Measurements from ENCODE around the gene PSMC3. TPM values are rescaled to one million over a fixed set of nuclear protein-coding genes. Genes with fewer than 3 reads are reported as not detected.
A peak's percentile ranks its signal among the peaks of the same experiment; 100 is the strongest.

Gene PSMC3
- polyA plus RNA-seq, 3 donors, result 44.1 to 97.4 (median 89.5) TPM

DNA sequence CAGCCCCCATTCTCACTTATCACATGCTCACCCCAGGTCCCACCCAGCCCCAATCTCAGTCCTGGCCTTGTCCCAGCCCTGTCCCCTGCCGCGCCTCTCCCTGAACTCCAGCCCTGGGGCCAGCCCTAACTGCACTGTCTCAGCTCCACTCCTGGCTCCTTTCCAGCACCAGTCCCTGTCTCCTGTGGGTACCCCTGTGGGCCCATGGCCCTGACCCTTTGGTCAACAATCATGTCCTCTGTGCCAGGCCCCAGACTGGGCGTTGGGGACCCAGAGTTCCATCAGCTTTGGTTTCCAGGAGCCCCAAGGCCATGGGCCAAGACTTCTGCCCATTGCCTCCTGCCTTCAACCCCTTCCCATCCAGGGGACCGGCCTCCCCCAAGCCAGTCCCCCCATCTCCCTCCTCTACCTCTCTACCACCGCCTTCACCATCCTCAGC, 48.6 kb downstream of the PSMC3 start:
- H3K4me3 Mint-ChIP-seq, result peak overlapping the region; percentile 98 to 99
- DNase-seq, result peak in 1 of 3 donors; percentile 20
- WGBS (ENCODE audit: insufficient coverage), result 0% methylated on average over 5 of the region's 5 CpGs
- peak overlapping the region; percentile 99 for H3K9ac ChIP-seq (ENCODE audit: insufficient read depth, low read length, poor library complexity, severe bottlenecking)
- H3K4me1 ChIP-seq (ENCODE audit: control insufficient read depth in 1 of 2, insufficient read depth in 2 of 2, low read length in 2 of 2), result peaks cover 48 to 74% of the 10 kb centered on the region in 2 donors
- peaks cover 44 to 64% of the 10 kb centered on the region in 2 donors for H3K36me3 ChIP-seq (replicated peaks in 1 of 2; ENCODE audit: control insufficient read depth in 1 of 2, insufficient read depth in 2 of 2, low read length in 2 of 2)
- H3K27me3 Mint-ChIP-seq (ENCODE audit: low read depth in 3 of 3), result peaks cover 0 to 2% (median 0%) of the 10 kb centered on the region in 3 donors
- H3K27ac Mint-ChIP-seq, result no peak overlapping the region
- intact Hi-C loops (cut with micrococcal nuclease), result no loop called here
- peak overlapping the region; percentile 84 to 99 (median 97) for H3K4me3 ChIP-seq (replicated peaks in 1 of 3; ENCODE audit: low read depth in 2 of 3, low read length in 3 of 3)
- H3K4me2 ChIP-seq (replicated peaks; ENCODE audit: extremely low read depth, low read length, poor library complexity, severe bottlenecking), result peak overlapping the region; percentile 97
- peaks cover 0 to 5% (median 0%) of the 10 kb centered on the region in 7 donors for H3K9me3 Mint-ChIP-seq
- H3K27ac ChIP-seq (ENCODE audit: low read depth in 1 of 2, low read length in 2 of 2), result peak overlapping the region; percentile 96 to 97
- peaks cover 87% of the 10 kb centered on the region for H3K79me2 ChIP-seq (ENCODE audit: insufficient read depth, low read length)
- peaks cover 54 to 69% of the 10 kb centered on the region in 2 donors for H3K36me3 Mint-ChIP-seq
- peaks cover 41% of the 10 kb centered on the region for H3K4me1 Mint-ChIP-seq
- no peak for TF ChIP-seq CTCF (IDR thresholded peaks at IDR 0.05)
- H3K27me3 ChIP-seq (ENCODE audit: control insufficient read depth in 2 of 2, insufficient read depth in 2 of 2, low read length in 2 of 2), result no peaks in the 10 kb centered on the region
- H3K9me3 ChIP-seq (replicated peaks in 1 of 2; ENCODE audit: control insufficient read depth in 1 of 2, insufficient read depth in 1 of 2, low read length in 2 of 2), result no peaks in the 10 kb centered on the region
- peaks cover 42% of the 10 kb centered on the region for H4K20me1 ChIP-seq (ENCODE audit: insufficient read depth, low read length)
- H2AFZ ChIP-seq (ENCODE audit: insufficient read depth, low read depth, low read length, poor library complexity, severe bottlenecking), result no peak overlapping the region

DNA sequence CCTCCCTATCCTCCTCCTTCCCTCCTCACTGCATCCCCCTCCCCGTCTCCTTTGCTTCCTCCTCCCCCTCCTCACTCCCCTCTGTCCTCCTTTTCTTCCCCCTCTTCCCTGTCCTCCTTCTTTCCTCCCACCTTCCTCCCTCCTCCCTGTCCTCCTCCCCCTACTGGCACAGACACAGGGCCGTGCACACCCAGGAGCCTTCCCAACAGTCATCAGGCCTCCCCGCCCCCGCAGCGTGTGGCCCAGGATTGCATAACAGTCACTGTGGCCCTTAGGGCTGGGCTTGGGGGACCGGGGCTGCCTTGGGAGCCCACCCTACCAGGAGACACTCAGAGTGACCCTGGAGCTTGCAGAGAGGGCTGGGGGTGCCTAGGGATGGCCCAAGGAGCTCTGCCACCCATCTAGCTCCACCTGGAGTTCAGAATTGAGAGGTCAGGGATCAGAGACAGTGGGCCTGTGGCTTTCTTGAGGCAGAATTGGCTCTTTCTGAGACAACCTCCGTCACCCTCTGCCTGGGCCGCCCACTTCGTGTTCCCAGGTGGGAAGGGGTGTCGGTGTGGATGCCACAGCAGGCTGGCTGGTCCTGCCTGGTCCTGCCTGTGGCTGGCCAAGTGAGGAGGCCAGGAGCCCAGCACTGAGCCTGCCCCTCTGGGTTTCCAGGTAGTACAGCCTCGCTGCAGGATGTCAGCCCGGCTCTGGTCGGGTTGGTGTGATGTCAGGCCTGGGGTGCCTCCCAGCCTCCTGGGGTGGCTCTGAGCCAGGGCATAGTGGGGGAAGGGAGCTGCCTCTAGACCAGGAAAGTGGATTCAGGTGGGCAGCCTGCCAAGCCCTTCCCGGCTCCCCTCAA, 49.5 kb downstream of the PSMC3 start:
- H2AFZ ChIP-seq (ENCODE audit: insufficient read depth, low read depth, low read length, poor library complexity, severe bottlenecking), result no peak overlapping the region
- H3K9me3 Mint-ChIP-seq, result peaks cover 0 to 5% (median 0%) of the 10 kb centered on the region in 7 donors
- peak overlapping the region; percentile 97 for H3K4me2 ChIP-seq (replicated peaks; ENCODE audit: extremely low read depth, low read length, poor library complexity, severe bottlenecking)
- TF ChIP-seq CTCF (IDR thresholded peaks at IDR 0.05), result no peak
- H3K4me3 Mint-ChIP-seq, result peak overlapping the region; percentile 98 to 99
- H3K27ac ChIP-seq (ENCODE audit: low read depth in 1 of 2, low read length in 2 of 2), result peak overlapping the region; percentile 96 to 97
- no peaks in the 10 kb centered on the region for H3K27me3 ChIP-seq (ENCODE audit: control insufficient read depth in 2 of 2, insufficient read depth in 2 of 2, low read length in 2 of 2)
- H3K36me3 ChIP-seq (replicated peaks in 1 of 2; ENCODE audit: control insufficient read depth in 1 of 2, insufficient read depth in 2 of 2, low read length in 2 of 2), result peaks cover 44 to 64% of the 10 kb centered on the region in 2 donors
- no peaks in the 10 kb centered on the region for H3K9me3 ChIP-seq (replicated peaks in 1 of 2; ENCODE audit: control insufficient read depth in 1 of 2, insufficient read depth in 1 of 2, low read length in 2 of 2)
- H3K4me1 Mint-ChIP-seq, result peaks cover 44% of the 10 kb centered on the region
- peak overlapping the region; percentile 99 for H3K9ac ChIP-seq (ENCODE audit: insufficient read depth, low read length, poor library complexity, severe bottlenecking)
- 0% methylated on average over 7 of the region's 14 CpGs for WGBS (ENCODE audit: insufficient coverage)
- H3K4me3 ChIP-seq (replicated peaks in 1 of 3; ENCODE audit: low read depth in 2 of 3, low read length in 3 of 3), result peak overlapping the region; percentile 84 to 99 (median 97)
- peaks cover 50 to 74% of the 10 kb centered on the region in 2 donors for H3K4me1 ChIP-seq (ENCODE audit: control insufficient read depth in 1 of 2, insufficient read depth in 2 of 2, low read length in 2 of 2)
- peak; percentile 65 to 77 (median 70) for DNase-seq
- peaks cover 50% of the 10 kb centered on the region for H4K20me1 ChIP-seq (ENCODE audit: insufficient read depth, low read length)
- no peak overlapping the region for H3K27ac Mint-ChIP-seq
- H3K36me3 Mint-ChIP-seq, result peaks cover 54 to 69% of the 10 kb centered on the region in 2 donors
- H3K79me2 ChIP-seq (ENCODE audit: insufficient read depth, low read length), result peaks cover 88% of the 10 kb centered on the region
- peaks cover 0 to 3% (median 2%) of the 10 kb centered on the region in 3 donors for H3K27me3 Mint-ChIP-seq (ENCODE audit: low read depth in 3 of 3)
- intact Hi-C loops (cut with micrococcal nuclease), result no loop called here
